Measurements from ENCODE around the gene ZNF423.
A peak's percentile ranks its signal among the peaks of the same experiment; 100 is the strongest.

Gene ZNF423

DNA sequence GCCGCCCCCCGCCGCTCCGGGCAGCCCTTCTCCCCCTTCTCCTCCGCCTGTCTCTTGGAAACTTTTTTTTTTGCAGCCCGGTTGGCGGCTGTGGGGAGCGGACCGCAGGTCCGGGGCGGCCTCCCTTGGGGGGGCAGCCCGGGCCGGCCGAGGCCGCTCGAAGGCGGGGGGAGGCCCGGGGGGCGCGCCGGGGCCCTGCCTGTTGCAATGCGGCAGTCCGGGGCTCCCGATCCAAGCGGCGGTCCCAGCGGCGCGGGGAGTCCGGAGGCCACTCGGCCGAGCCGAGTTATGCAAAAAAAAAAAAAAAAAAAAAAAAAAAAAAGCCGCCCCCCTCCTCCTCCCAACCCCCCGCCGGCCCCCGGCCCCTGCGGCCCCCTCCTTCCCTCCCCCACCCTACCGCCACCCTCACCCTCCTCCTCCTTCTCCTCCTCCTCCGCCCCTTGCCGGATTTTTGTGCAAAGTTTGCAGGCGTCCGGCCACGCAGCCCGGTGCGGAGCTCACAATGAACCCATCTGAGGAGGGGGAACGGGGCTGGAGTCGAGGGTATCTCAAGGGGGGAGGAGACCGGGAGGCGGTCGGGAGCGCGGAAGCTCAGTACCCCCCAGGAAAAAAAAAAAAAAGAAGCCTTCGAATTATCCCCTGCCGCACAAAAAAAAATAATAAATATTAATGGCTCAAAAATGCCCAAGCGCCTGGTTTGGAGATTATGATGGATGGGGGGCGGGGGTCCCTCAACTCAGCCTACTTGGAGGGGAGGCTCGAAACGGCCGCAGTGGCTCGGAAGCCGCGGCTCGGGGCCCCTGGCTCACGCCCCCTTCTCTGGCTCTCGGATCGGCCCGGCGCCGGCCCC, at the start of gene ZNF423:
ZNF423 (minus strand) TSS at position 291 of the 850 bp plus-strand sequence. CDS start 338 bp downstream, outside the sequence.
- DNase-seq (ENCODE audit: low spot score): no peak
- TF ChIP-seq, protein P1, sequence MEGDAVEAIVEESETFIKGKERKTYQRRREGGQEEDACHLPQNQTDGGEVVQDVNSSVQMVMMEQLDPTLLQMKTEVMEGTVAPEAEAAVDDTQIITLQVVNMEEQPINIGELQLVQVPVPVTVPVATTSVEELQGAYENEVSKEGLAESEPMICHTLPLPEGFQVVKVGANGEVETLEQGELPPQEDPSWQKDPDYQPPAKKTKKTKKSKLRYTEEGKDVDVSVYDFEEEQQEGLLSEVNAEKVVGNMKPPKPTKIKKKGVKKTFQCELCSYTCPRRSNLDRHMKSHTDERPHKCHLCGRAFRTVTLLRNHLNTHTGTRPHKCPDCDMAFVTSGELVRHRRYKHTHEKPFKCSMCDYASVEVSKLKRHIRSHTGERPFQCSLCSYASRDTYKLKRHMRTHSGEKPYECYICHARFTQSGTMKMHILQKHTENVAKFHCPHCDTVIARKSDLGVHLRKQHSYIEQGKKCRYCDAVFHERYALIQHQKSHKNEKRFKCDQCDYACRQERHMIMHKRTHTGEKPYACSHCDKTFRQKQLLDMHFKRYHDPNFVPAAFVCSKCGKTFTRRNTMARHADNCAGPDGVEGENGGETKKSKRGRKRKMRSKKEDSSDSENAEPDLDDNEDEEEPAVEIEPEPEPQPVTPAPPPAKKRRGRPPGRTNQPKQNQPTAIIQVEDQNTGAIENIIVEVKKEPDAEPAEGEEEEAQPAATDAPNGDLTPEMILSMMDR (IDR thresholded peaks at IDR 0.05): no peak
- Histone ChIP-seq H3K4me3 (peak within 1 kb of the TSS; percentile 88), H3K27ac (peak within 1 kb of the TSS; percentile 66 to 94)

DNA sequence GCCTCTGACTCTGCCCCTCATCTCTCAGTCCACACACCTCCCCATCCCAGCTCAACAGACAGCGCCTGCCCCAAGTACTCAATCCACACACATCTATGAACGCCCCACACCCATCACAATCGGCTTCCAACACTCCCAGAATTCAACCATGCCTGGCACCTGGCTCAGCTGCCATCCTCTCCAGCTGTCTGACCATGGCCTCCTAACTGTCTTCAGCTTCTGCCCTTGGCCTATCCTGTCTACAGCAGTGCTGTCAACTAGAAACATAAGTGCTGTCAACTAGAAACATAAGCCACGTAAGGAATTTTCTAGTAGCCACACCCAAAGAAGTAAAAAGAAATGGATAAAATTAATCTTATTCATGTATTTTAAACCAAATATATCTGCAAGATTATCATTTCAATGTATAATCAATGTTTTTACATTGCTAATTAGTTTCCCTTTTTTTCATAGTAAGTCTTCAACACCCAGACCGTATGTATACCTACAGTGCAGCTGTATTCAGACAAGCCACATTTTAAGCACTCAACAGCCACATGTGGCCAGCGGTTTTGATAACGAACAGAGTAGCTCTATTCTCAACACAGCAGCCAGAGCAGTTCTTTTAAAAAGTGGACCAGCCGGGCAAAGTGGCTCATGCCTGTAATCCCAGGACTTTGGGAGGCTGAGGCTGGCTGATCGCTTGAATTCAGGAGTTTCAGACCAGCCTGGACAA, 48.6 kb upstream of the ZNF423 start:
- TF ChIP-seq, protein P1 (IDR thresholded peaks at IDR 0.05): no peak
- H3K27ac ChIP-seq: no peak overlapping the region
- no peak for DNase-seq (ENCODE audit: low spot score)
- no peak overlapping the region for H3K4me3 ChIP-seq

DNA sequence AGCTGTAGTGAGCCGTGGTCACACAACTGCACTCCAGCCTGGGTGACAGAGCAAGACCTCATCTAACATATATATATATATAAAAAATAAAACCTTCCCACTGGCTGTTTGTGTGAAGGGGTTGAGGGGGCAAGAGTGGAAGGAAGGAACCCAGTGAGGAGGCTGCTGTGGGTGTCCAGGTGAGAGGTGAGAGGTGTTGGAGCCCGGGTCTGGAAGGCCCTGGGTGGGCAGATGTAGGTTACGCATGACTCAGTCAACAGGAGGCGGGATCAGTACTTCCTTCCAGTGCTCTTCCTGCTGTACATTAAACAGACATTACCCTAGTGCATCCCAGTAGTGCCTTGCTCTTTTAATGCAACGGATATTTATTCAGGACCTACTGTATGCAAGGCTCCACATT, 47.0 kb upstream of the ZNF423 start:
- Histone ChIP-seq H3K4me3 (no peak overlapping the region), H3K27ac (no peak overlapping the region)
- DNase-seq (ENCODE audit: low spot score): no peak
- TF ChIP-seq, protein P1 (IDR thresholded peaks at IDR 0.05): no peak

DNA sequence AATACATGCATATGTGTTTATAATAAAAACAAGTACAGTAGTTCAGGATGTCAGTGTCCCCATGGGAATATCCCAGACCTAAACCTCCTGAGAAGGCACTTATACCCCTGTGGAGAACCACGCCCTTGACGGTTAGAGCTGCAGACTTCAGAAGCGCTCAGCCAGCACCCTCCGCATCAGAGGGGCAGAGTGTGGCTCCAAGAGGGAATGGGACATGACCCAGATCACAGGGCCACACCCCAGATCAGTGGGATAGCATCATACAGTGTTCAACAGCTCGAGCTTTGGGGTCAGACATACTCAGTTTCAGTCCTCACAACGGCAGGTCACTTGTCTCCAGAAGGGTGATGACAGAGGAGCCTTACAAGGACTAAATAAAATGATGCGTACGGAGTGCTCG, 45.8 kb upstream of the ZNF423 start:
- DNase-seq (ENCODE audit: low spot score): no peak
- no peak overlapping the region for H3K27ac ChIP-seq
- TF ChIP-seq, protein P1 (IDR thresholded peaks at IDR 0.05): no peak
- no peak overlapping the region for H3K4me3 ChIP-seq

DNA sequence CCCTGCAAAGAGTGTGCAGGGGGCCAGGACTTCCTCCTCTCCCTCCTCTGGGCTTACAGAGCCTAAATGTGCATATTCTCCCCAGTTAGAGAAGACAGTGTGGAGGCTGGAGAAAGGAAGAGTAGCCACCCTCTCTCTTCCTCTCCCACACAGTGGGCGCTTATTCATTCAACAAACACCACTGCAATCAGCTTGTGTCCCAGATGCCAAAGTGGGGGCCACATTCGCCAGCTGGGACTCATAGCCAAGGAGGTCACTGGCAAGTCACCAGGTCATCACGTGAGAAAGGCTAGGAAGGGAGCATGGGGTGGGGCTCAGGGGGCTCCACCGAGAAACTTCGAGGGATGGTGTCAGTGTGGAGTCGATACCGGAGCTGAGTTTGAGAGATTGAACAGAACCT, 45.0 kb upstream of the ZNF423 start:
- Histone ChIP-seq H3K4me3 (no peak overlapping the region), H3K27ac (no peak overlapping the region)
- TF ChIP-seq, protein P1 (IDR thresholded peaks at IDR 0.05): no peak
- no peak for DNase-seq (ENCODE audit: low spot score)

DNA sequence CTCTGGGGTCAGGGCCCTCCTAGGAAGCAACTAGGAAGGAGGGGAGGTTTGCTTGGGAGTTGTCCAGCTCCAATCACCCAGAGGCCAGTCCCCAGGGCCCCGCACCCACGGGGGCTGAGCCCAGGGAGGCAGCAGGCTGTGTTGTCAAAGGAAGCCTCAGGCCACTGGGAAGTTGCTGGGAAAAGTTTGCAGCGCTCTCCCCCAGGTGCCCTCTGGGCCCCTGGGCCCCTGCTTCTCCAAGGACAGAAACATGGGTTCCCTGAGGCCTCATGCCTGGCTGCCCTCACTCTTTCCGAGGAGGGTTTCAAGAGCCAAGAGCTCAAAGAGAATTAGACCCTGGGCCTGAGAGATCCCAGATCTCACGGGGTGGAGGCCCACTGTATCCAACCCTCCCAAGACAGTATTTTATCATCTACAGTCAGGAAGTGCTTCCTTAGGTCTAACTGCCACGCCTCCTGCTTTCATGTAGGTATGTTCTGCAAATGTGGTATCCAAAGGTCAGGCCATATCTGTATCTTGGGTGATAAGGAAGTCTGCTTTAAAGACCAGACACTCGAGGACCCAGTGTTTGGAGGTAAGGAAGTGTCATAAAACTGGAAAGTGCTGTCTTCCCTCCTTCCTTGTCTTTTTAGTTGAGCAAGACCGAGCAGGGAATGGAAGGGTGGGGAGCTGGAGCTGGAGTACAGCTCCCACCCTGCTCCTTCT, 44.2 kb upstream of the ZNF423 start:
- H3K4me3 ChIP-seq: no peak overlapping the region
- DNase-seq (ENCODE audit: low spot score): no peak
- no peak overlapping the region for H3K27ac ChIP-seq
- TF ChIP-seq, protein P1 (IDR thresholded peaks at IDR 0.05): no peak
